ENCODE results near the gene USP21. TPM values are rescaled to one million over a fixed set of nuclear protein-coding genes. Genes with fewer than 3 reads are reported as not detected.
A peak's percentile ranks its signal among the peaks of the same experiment; 100 is the strongest.

Gene USP21
- total and polyA plus RNA-seq, 2 donors (not counting 3 experiments of a cell fraction or from before 2014, with no cell fraction given): 19.7 to 29.2 TPM

GRCh38 chr1:161153176-161153575 is 6.1 kb upstream of the USP21 start:
- Histone ChIP-seq H4K20me1 (replicated peaks; ENCODE audit: control insufficient read depth, extremely low read depth, insufficient read depth, low read length) (no peaks in the 10 kb centered on the region), H3K79me2 (ENCODE audit: control insufficient read depth, insufficient read depth, low read length) (no peaks in the 10 kb centered on the region), H3K9me3 (replicated peaks; ENCODE audit: control insufficient read depth, insufficient read depth, low read length) (no peaks in the 10 kb centered on the region), H2AFZ (ENCODE audit: low read depth, low read length) (peak overlapping the region; percentile 31), H3K9ac (replicated peaks; ENCODE audit: extremely low read depth, insufficient read depth, low read length) (no peak overlapping the region), H3K4me2 (ENCODE audit: insufficient read depth, low read length) (peak overlapping the region; percentile 52), H3K27me3 (ENCODE audit: control insufficient read depth in 2 of 2, insufficient read depth in 2 of 2, low read length in 2 of 2) (no peaks in the 10 kb centered on the region), H3K36me3 (ENCODE audit: control insufficient read depth in 2 of 2, extremely low read depth in 1 of 2, insufficient read depth in 2 of 2, low read length in 2 of 2) (peaks cover 2 to 5% of the 10 kb centered on the region in 2 experiments), H3K9me1 (replicated peaks; ENCODE audit: control insufficient read depth, extremely low read depth, insufficient read depth, low read length) (no peaks in the 10 kb centered on the region), H3K4me3 (replicated peaks in 1 of 3; ENCODE audit: insufficient read depth in 1 of 3, low read depth in 1 of 3, low read length in 3 of 3) (peak overlapping the region in 2 of 3 experiments; percentile 52 to 77), H3K27ac (ENCODE audit: insufficient read depth, low read depth, low read length) (no peak overlapping the region), H3K4me1 (ENCODE audit: control insufficient read depth, extremely low read depth, insufficient read depth, low read length) (no peaks in the 10 kb centered on the region)
- intact Hi-C loops (cut with micrococcal nuclease): loop anchor here (1.0 kb wide), 1 partner anchor 34 kb away; no protein-coding TSS in a partner anchor
- DNase-seq (ENCODE audit: low read depth, low spot score) (no peak), FAIRE-seq (no peak)
- ChIA-PET CTCF (interaction anchor here (0.7 to 2.7 kb wide), 6 partner anchors 11 to 132 kb away, joined by 3 to 14 read pairs (median 4); partner anchors contain the start of genes DEDD, F11R and PPOX), POLR2A (interaction anchor here (1.0 kb wide), 1 partner anchor 20 kb away, joined by 11 read pairs; the partner anchor contains the start of gene DEDD)
- BruUV-seq (replicated peaks): no TSS peak
- TF ChIP-seq, protein P1, sequence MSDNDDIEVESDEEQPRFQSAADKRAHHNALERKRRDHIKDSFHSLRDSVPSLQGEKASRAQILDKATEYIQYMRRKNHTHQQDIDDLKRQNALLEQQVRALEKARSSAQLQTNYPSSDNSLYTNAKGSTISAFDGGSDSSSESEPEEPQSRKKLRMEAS (IDR thresholded peaks at IDR 0.05; ENCODE audit: insufficient read depth, insufficient read length): no peak
- no peak for TF ChIP-seq MYC (IDR thresholded peaks at IDR 0.05; ENCODE audit: low read depth, low read length)
- TF ChIP-seq JUN (IDR thresholded peaks at IDR 0.05; ENCODE audit: borderline replicate concordance, insufficient read depth, insufficient read length, low read depth): no peak
- no peak for TF ChIP-seq EZH2 (IDR thresholded peaks at IDR 0.05; ENCODE audit: borderline replicate concordance, low read depth, low read length, severe bottlenecking)
- TF ChIP-seq, protein P2, sequence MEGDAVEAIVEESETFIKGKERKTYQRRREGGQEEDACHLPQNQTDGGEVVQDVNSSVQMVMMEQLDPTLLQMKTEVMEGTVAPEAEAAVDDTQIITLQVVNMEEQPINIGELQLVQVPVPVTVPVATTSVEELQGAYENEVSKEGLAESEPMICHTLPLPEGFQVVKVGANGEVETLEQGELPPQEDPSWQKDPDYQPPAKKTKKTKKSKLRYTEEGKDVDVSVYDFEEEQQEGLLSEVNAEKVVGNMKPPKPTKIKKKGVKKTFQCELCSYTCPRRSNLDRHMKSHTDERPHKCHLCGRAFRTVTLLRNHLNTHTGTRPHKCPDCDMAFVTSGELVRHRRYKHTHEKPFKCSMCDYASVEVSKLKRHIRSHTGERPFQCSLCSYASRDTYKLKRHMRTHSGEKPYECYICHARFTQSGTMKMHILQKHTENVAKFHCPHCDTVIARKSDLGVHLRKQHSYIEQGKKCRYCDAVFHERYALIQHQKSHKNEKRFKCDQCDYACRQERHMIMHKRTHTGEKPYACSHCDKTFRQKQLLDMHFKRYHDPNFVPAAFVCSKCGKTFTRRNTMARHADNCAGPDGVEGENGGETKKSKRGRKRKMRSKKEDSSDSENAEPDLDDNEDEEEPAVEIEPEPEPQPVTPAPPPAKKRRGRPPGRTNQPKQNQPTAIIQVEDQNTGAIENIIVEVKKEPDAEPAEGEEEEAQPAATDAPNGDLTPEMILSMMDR (IDR thresholded peaks at IDR 0.05; ENCODE audit: extremely low read depth in 1 of 2, insufficient read depth in 1 of 2, low read depth in 1 of 2, low read length in 2 of 2): no peak
- TF ChIP-seq FOS (IDR thresholded peaks at IDR 0.05; ENCODE audit: borderline replicate concordance, insufficient read depth, low read length): no peak
- no peak for TF ChIP-seq POLR2AphosphoS5 (IDR thresholded peaks at IDR 0.05; ENCODE audit: insufficient read depth, low read depth, low read length)
- TF ChIP-seq POLR2A (IDR thresholded peaks at IDR 0.05; ENCODE audit: low read depth, low read length): no peak
- TF ChIP-seq GATA2 (IDR thresholded peaks at IDR 0.05; ENCODE audit: insufficient read depth, insufficient read length, low read depth, low read length): no peak
- dilution Hi-C loops (cut with MboI; ENCODE audit: extremely low pct_ligation_motif_present, low sequenced_read_pairs): no loop called here

All from endothelial cell of umbilical vein (primary cell).